Endodermal cell (in vitro differentiated cells): ENCODE data around the gene SHC2. TPM values are rescaled to one million over a fixed set of nuclear protein-coding genes. Genes with fewer than 3 reads are reported as not detected.

Experiments used
- DNase-seq: peaks from one replicate; pipeline ENCODE4 v3.0.0-alpha.2; 2017
- H3K27ac ChIP-seq: 2 replicates; pipeline ENCODE4 v1.5.1; 2013; ENCODE audit warnings: mild to moderate bottlenecking, low read depth, low read length, moderate library complexity
- H3K27me3 ChIP-seq: 2 replicates; pipeline ENCODE4 v1.6.1; 2013; ENCODE audit warnings: mild to moderate bottlenecking, low read length, moderate library complexity; ENCODE audit not compliant: insufficient read depth, control insufficient read depth, poor library complexity, severe bottlenecking
- H3K36me3 ChIP-seq: 2 replicates; pipeline ENCODE4 v1.7.0; 2013; ENCODE audit warnings: mild to moderate bottlenecking, low read length, moderate library complexity; ENCODE audit not compliant: control insufficient read depth, insufficient read depth
- H3K4me1 ChIP-seq: one replicate; pipeline ENCODE4 v1.7.0; 2013; ENCODE audit warnings: low read length; ENCODE audit not compliant: control insufficient read depth, insufficient read depth
- H3K4me3 ChIP-seq: 2 replicates; pipeline ENCODE4 v1.5.1; 2013; ENCODE audit warnings: mild to moderate bottlenecking, low read length, moderate library complexity
- H3K9ac ChIP-seq: 2 replicates; pipeline ENCODE4 v1.6.1; 2013; ENCODE audit warnings: mild to moderate bottlenecking, low read length, moderate library complexity; ENCODE audit not compliant: poor library complexity, severe bottlenecking; ENCODE audit errors: extremely low read depth
- H3K9me3 ChIP-seq: 2 replicates; pipeline ENCODE4 v1.6.1; 2013; ENCODE audit warnings: mild to moderate bottlenecking, low read length, moderate library complexity; ENCODE audit not compliant: control insufficient read depth
- H3K27ac Mint-ChIP-seq: 2 replicates; pipeline ENCODE4 v1.8.0; 2020; ENCODE audit warnings: mixed read lengths
- H3K27me3 Mint-ChIP-seq: 2 replicates; pipeline ENCODE4 v1.8.0; 2021; ENCODE audit warnings: mild to moderate bottlenecking, mixed read lengths; ENCODE audit not compliant: insufficient read depth
- H3K36me3 Mint-ChIP-seq: 2 replicates; pipeline ENCODE4 v1.8.0; 2020; ENCODE audit warnings: low read depth, mixed read lengths
- H3K4me1 Mint-ChIP-seq: 2 replicates; pipeline ENCODE4 v1.8.0; 2020; ENCODE audit warnings: mixed read lengths
- H3K4me3 Mint-ChIP-seq: 2 replicates; pipeline ENCODE4 v1.8.0; 2020; ENCODE audit warnings: mild to moderate bottlenecking, moderate library complexity, mixed read lengths
- H3K9me3 Mint-ChIP-seq: 2 replicates; pipeline ENCODE4 v1.8.0; 2020; ENCODE audit warnings: mild to moderate bottlenecking, mixed read lengths
- WGBS, 2 experiments: methylation state at CpG; one replicate each; pipeline versions ENCODE4 v1.1.5 to v1.1.7; 2013; ENCODE audit warnings: missing lambda C conversion rate in 2 of 2, mixed read lengths in 1 of 2; ENCODE audit not compliant: insufficient coverage in 1 of 2, insufficient read length in 1 of 2; 5-methylcytosine and 5-hydroxymethylcytosine counted together
- total RNA-seq, 2 donors: library from RNA; stranded (reverse); fragmentation: NEBNext Ultra II Directional in 1 of 2; extraction: Animal tissue kit (Norgen Biotek cat#: 25700) in 1 of 2; gene quantifications; 2 replicates in 1 of 2; 3 replicates in 1 of 2; pipeline ENCODE4 v1.2.1, GENCODE V29; 2021
- TF ChIP-seq, protein P1 (sequence below): fragments of 200-600 bp; sonication (generic); conservative IDR thresholded peaks from 2 replicates; pipeline ENCODE4 v1.5.0; 2021; ENCODE audit warnings: antibody characterized with exemption, mild to moderate bottlenecking

Gene SHC2
- total RNA-seq, 2 donors from 2014 or later = 56.5 to 93.0 TPM

DNA sequence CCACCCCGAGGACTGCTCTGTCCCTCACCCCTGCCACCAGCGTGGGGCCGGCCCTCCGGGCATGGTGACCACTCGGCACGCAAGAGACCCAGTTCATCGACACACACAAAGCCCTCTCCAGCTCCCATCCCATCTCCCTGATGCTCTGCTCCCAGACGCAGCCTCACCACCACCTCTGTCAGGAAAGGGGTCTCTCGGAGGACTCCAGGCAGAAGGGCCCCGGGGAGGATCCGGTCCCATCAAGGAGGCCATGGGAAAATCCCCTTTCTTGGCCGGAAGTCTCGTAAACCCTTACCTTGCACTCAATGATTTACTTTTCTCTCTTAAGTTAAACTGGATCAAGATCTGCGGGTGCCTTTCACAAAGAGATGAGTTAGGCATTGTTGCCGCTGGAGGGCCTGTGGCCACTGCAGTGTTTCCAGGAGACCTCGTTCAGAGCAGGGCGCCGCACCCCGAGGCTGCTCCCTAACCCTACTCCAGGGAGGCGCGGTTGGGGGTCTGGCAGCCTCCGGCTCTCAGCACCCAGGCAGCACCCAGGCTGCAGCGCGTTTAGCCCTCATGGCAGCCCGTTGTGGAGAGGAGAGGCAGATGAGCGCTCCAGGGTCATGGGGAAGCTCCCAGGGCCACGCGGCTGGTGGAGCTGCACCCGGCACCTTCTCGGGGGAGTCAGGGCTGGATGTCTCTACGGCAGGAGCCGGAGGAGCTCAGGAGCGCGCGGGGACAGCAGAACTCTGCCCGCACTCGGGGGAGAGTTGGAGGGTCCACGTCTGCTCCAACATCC, 82.8 kb downstream of the SHC2 start:
- H3K27ac ChIP-seq = no peak overlapping the region
- H3K27me3 Mint-ChIP-seq = peaks cover 19% of the 10 kb centered on the region
- no peak overlapping the region for H3K4me3 Mint-ChIP-seq
- H3K36me3 Mint-ChIP-seq = no peaks in the 10 kb centered on the region
- 86 to 92% methylated on average over 15 to 38 of the region's 38 CpGs for WGBS, 2 experiments
- H3K4me1 Mint-ChIP-seq = no peaks in the 10 kb centered on the region
- no peaks in the 10 kb centered on the region for H3K27me3 ChIP-seq
- H3K9ac ChIP-seq = no peak overlapping the region
- TF ChIP-seq, protein P1, sequence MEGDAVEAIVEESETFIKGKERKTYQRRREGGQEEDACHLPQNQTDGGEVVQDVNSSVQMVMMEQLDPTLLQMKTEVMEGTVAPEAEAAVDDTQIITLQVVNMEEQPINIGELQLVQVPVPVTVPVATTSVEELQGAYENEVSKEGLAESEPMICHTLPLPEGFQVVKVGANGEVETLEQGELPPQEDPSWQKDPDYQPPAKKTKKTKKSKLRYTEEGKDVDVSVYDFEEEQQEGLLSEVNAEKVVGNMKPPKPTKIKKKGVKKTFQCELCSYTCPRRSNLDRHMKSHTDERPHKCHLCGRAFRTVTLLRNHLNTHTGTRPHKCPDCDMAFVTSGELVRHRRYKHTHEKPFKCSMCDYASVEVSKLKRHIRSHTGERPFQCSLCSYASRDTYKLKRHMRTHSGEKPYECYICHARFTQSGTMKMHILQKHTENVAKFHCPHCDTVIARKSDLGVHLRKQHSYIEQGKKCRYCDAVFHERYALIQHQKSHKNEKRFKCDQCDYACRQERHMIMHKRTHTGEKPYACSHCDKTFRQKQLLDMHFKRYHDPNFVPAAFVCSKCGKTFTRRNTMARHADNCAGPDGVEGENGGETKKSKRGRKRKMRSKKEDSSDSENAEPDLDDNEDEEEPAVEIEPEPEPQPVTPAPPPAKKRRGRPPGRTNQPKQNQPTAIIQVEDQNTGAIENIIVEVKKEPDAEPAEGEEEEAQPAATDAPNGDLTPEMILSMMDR = no peak
- no peaks in the 10 kb centered on the region for H3K36me3 ChIP-seq
- DNase-seq = peak; percentile 48
- no peaks in the 10 kb centered on the region for H3K4me1 ChIP-seq
- no peak overlapping the region for H3K27ac Mint-ChIP-seq
- H3K9me3 ChIP-seq = no peaks in the 10 kb centered on the region
- peaks cover 2% of the 10 kb centered on the region for H3K9me3 Mint-ChIP-seq
- H3K4me3 ChIP-seq = no peak overlapping the region

DNA sequence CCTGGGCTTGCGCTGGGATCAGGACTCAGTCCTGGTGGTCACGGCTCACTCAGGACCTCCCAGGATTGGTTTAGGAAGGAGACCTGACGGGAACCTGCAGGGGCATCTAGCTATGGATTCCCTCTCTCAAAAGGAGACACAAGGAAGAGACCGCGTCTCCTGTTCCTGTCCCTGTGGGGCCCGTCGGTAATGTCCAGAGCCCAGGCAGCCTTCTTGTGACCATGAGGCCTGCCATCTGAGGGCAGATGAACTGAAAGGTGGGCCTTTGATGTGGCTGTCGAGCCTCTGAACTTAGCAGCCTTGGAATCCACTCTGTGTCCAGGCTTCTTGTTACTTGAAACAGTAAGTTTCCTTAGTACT, 84.7 kb downstream of the SHC2 start:
- H3K9me3 Mint-ChIP-seq = peaks cover 2% of the 10 kb centered on the region
- no peak overlapping the region for H3K4me3 Mint-ChIP-seq
- no peak overlapping the region for H3K27ac Mint-ChIP-seq
- no peak overlapping the region for H3K9ac ChIP-seq
- no peaks in the 10 kb centered on the region for H3K36me3 ChIP-seq
- H3K4me1 Mint-ChIP-seq = no peaks in the 10 kb centered on the region
- TF ChIP-seq, protein P1 = no peak
- H3K36me3 Mint-ChIP-seq = no peaks in the 10 kb centered on the region
- 87 to 88% methylated on average over 8 of the region's 8 CpGs for WGBS, 2 experiments
- DNase-seq = peak; percentile 31
- no peak overlapping the region for H3K4me3 ChIP-seq
- no peaks in the 10 kb centered on the region for H3K9me3 ChIP-seq
- no peaks in the 10 kb centered on the region for H3K27me3 ChIP-seq
- no peaks in the 10 kb centered on the region for H3K4me1 ChIP-seq
- no peak overlapping the region for H3K27ac ChIP-seq
- H3K27me3 Mint-ChIP-seq = peaks cover 27% of the 10 kb centered on the region

DNA sequence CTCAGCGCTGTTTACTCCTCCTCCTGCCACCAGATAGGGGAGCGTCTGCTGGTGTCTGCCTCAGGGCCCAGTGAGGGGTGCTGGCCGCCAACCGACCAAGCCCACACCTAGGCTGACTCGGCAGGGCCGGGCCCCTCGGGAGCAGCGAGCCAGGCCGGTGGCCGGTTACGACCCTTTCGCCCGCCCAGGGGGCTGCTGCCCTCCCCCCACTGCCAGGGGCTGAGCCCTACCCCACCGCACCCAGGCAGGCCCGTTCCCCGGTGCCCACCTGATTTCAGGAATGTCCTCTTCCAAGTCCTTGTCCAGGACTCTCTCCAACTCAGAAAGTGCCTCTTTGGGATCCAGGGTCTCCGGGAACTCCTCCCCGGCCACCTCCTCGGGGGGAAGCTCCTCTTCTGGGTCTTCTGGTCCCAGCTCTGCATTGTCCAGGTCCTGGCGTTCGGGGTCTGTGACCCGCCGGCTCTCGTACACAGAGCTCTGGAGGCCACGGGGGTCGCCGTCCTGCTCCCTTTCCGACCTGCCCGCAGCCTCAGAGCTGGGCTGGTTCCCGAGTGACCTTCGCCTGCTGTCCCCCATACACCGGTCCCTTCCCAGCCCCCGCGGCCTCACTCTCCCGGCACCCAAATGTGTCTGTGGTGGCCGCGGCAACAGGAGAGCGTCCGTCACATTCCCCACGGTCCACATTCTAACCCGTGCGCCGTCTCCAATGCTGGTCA, 85.3 kb downstream of the SHC2 start:
- WGBS, 2 experiments = 91% methylated on average over 37 to 43 of the region's 43 CpGs
- Histone ChIP-seq H3K9ac (no peak overlapping the region), H3K4me3 (no peak overlapping the region), H3K27ac (no peak overlapping the region), H3K27me3 (no peaks in the 10 kb centered on the region), H3K4me1 (no peaks in the 10 kb centered on the region), H3K36me3 (no peaks in the 10 kb centered on the region), H3K9me3 (no peaks in the 10 kb centered on the region)
- DNase-seq = peak; percentile 47
- TF ChIP-seq, protein P1 = no peak
- Mint-ChIP-seq H3K4me1 (no peaks in the 10 kb centered on the region), H3K36me3 (no peaks in the 10 kb centered on the region), H3K4me3 (no peak overlapping the region), H3K27ac (no peak overlapping the region), H3K27me3 (peaks cover 27% of the 10 kb centered on the region), H3K9me3 (peaks cover under 1% of the 10 kb centered on the region)
